EL (cell line): Measurements from ENCODE around the gene MYL10.

Experiments used
- DNase-seq: peaks from one replicate; pipeline ENCODE4 v3.0.0-alpha.2; 2016

Gene MYL10

DNA sequence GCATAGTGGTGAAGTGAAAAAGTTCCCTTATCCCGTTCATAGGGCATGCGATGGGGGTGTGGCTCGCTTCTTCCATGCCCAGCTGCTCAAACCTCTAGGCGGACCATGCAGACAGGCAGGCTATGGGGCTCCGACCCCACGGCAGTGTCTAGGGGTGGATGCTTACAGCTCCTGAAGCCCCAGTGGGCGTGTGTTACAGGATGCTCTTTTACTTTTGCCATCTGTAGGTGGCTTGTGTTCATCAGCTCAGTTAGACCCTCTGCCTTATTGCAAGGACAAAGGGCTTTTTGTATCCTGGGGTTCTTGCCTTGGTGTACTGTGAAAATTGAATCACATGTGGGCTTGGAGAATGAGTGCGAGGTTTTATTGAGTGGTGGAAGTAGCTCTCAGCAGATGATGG is at the start of gene MYL10:
Gene MYL10 (minus strand): TSS at position 126 of the 400 bp plus-strand sequence. CDS start 178 bp downstream, outside the sequence.
- no peak for DNase-seq

DNA sequence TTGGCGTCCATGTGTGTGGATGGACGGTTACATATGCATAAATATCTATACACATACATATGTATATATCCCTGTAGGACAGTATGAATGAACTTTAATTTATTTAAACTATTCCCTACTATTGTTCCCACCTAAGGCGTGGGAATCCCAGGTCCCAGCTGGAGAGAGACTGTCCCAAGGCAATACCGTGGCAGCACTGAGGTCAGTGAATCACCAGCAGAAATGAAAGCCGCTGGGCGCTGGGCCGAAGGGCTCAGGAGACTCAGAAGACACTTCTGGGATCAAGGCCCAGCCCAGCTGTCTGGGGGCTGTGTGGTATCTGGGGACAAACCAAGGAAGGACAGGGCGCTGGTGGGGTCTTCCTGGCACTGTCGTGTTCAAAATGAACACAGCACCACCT is 49.6 kb upstream of the MYL10 start:
- DNase-seq: peak; percentile 84

DNA sequence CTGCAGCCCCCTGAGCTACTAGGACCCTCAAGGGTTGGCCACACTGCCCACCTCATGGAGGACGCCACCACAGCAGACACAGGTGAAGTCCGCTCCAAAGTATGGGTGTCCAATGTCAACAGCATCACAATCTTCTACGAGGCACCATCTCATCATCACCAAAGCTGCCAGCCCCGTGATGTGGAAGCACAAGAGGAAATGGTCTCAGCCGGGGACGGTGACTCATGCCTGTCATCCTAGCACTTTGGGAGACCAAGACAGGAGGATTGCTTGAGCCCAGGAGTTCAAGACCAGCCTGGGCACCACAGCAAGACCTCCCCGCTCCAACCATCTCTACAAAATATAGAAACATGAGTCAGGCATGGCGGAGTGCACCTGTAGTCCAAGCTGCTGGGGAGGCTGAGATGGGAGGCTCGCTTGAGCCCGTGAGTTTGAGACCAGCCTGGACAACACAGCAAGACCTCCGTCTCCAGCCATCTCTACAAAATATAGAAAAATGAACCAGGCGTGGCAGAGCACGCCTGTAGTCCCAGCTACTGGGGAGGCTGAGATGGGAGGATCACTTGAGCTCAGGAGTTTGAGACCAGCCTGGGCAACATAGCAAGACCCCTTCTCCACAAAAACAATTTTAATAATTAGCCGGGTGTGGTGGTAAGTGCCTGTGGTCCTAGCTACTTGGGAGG is 48.8 kb upstream of the MYL10 start:
- peak; percentile 69 for DNase-seq

DNA sequence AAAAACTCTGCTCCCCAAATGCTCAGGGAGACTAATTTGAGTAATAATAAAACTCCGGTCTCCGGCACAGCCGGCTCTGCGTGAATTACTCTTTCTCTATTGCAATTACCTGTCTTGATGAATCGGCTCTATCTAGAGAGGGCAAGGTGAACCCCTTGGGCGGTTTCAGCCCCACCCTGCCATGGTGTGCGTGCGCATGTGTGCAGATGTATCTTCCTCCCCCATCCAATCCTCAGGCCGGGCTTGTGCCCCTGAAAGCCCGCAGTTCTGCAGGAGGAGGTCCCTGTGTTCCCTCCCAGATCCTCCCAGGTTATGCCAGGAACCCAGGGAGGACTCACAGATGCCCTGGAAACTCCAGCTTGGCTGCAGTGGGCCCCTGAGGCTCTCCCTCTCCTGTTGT is 48.3 kb upstream of the MYL10 start:
- no peak for DNase-seq

DNA sequence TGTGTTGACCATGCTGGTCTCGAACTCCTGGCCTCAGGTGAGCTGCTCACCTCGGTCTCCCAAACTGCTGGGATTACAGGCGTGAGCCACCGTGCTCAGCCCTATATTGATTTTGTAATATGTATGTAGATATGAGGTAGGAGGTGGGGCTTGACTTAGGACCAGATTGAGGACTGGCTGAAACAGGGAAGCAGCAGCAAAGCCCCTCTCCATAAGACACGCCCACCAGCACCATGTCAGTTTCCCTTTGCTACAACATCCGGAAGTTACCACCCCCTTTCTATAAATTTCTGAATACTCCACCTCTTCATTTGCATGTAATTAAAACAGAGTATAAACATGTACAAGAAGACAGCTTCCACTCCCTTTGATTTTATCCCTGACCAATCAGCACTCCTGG is 47.9 kb upstream of the MYL10 start:
- DNase-seq: no peak

DNA sequence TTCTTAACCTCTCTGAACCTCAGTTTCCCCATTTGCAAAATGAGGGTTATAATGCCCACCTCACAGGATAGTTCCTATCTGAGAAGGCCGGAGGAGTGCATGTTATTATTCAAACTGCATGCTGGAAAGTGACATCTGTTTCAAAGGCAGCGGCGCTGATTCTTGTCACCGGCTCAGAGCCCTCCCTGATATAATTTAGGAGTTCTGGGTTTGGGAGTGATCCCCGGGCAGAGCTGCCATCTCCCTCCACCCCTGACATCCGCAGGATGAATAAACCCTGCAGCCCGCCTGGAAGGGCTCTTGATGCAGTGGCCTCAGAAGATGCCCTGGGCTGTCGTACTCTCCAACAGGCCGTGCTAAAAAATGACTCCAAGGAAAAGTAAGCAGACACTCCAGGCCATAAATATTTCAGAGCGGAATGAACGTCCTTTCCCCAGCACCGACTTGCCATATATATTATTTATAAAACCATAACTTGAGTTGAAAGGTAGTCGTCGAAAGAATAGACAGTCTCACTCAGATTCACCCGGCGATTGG is 47.0 kb upstream of the MYL10 start:
- no peak for DNase-seq

DNA sequence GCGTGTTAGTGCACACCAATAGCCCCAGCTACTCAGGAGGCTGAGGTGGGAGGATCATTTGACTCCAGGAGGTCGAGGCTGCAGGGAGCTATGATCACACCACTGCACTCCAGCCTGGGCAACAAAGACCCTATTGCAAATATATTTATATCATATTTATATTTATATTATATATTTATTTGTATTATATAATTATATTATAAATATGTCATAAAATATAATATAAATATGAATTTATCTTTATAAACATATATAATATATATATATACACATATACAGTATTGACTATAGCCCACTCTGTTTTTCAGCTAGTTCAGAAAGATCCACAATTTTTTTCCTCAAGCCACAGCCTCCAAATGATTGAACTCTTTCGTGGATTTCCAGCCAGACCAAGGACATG is 45.3 kb upstream of the MYL10 start:
- no peak for DNase-seq

DNA sequence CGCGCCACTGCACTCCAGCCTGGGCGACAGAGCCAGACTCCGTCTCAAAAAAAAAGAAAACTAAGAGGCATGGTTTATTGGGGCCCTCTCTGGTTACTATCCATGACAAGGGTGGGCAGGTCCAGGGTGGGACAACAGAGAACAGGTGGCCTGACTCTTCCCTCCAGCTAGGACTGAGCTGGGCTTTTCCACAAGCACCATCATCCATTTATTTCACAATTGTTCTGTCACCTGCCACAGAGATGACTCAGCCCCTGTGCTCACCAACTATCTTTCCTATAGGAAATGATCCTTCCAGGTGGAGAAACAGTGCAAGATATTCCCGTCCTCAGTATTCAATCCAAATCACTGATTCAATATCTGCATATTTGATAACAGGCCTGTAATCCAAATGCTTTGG is 44.9 kb upstream of the MYL10 start:
- no peak for DNase-seq

DNA sequence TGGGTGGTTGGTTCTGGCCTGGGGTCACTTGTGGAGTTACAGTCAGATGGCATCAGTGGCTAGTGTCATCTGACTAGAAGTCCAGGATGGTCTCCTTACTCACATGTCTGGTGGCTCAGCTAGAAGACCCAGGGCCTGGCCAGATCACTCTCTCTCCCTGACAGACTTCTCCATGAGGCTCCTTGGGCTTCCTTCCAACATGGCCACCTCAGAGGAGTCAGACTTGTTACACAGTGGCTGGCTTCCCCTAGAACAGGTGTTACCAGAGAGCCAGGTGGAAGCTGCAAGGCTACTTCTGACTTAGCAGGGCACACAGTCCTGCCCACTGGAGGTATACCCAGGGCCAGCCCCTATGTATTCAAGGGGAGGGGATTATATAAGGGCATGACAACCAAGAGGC is 44.2 kb upstream of the MYL10 start:
- no peak for DNase-seq

GRCh38 chr7:101671371-101672356 is 42.6 kb upstream of the MYL10 start:
- DNase-seq: no peak

- DNase-seq: no peak
These were observed 40.2 kb upstream of the MYL10 start for GRCh38 chr7:101669307-101669706.

GRCh38 chr7:101668726-101669125 is 39.6 kb upstream of the MYL10 start:
- no peak for DNase-seq

DNA sequence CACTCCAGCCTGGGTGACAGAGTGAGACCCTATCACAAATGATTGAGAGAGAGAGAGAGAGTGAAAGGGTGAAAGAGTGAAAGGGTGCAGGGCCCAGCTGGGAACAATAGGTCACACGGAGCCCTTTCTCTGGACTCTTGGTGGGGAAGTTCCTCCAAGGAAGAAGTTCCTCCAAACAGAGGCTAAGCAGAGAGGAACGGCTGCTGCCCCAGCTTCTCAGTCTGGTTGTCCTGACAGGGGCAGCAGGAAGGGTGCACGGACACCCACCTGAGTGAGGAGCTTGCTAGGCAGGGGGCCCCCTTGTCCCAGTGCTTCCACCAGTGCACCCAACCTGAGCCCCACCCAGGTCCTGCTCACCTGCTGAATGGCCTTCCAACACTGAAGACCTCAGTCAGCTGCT is 38.8 kb upstream of the MYL10 start:
- DNase-seq: no peak

DNA sequence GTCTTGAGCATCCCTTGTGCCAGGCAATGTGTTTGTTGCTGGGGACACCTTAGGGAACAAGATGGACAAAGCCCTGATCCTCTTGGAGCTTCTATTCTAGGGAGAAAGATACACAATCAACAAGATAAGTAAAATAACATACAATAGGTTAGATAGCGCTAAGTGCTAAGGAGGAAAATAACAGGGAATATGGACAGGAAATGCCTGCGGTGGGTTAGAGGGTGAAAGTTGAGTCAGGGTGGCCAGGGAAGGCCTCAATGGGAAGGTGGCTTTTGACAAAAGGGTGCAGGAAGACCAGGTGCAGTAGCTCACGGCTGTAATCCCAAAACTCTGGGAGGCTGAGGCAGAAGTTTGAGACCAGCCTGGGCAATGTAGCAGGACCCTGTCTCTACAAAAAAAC is 38.3 kb upstream of the MYL10 start:
- no peak for DNase-seq

DNA sequence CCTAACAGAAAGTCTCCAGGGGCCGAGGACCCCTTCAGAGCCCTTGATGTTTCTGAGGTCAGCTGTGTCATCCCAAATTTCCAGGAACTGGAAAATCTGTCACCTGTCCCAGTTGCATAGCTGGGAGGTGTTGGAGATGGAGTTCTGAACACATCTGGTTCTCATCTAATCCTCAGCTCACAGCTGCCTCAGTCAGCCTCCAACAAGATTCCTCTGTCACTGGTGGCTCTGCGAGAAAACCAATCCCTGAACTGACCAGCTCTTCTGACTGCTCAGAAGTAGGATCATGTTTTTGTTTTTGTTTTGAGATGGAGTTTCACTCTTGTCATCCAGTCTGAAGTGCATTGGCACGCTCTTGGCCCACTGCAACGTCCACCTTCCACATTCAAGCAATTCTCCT is 37.6 kb upstream of the MYL10 start:
- DNase-seq: no peak

DNA sequence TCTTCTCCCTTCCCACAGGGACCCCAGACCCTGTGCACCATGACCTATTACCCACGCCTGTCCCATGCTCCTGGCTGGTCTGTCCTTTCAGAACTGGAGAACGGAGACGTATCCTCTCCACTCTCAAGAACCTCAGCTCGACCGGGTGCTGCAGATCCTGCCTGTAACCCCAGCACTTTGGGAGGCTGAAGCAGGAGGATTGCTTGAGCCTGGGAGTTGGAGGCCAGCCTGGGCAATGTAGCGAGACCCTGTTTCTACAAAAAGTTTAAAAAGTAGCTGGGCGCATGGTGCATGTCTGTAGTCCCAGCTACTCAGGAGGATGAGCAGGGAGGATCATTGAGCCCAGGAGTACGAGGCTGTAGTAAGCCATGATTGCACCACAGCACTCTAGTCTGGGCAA is 37.2 kb upstream of the MYL10 start:
- DNase-seq: no peak

- no peak for DNase-seq
These were observed 35.9 kb upstream of the MYL10 start for GRCh38 chr7:101664893-101665471.

- no peak for DNase-seq
These were observed 35.3 kb upstream of the MYL10 start for GRCh38 chr7:101664436-101664835.

- DNase-seq: no peak
These were observed 34.7 kb upstream of the MYL10 start for GRCh38 chr7:101663747-101664146.

- DNase-seq: no peak
These were observed 33.4 kb upstream of the MYL10 start for GRCh38 chr7:101662447-101662998.

GRCh38 chr7:101659706-101660105 is 30.6 kb upstream of the MYL10 start:
- no peak for DNase-seq

DNA sequence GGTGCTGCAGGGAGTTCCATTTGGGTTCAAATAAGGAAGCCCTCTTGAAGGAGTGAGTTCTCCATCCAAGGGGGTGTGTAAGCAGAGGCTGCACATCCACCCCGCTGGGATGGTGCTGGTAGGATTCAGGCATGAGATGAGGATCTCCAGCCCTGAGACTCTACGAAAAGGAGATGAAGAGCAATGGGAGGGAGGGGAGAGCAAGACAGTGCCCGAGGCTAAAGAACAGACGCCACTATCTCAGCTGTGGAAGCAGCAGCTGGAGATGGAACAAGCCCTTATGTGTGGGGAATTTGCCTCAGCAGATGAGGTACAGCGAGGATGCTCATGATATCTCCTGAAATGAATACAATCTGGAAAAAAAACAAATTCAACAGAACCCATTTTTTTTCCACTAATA is 28.1 kb upstream of the MYL10 start:
- no peak for DNase-seq

GRCh38 chr7:101651112-101651511 is 22.0 kb upstream of the MYL10 start:
- DNase-seq: no peak
